ENCODE results near the gene DYNLT1.

The DYNLT1 gene

DNA sequence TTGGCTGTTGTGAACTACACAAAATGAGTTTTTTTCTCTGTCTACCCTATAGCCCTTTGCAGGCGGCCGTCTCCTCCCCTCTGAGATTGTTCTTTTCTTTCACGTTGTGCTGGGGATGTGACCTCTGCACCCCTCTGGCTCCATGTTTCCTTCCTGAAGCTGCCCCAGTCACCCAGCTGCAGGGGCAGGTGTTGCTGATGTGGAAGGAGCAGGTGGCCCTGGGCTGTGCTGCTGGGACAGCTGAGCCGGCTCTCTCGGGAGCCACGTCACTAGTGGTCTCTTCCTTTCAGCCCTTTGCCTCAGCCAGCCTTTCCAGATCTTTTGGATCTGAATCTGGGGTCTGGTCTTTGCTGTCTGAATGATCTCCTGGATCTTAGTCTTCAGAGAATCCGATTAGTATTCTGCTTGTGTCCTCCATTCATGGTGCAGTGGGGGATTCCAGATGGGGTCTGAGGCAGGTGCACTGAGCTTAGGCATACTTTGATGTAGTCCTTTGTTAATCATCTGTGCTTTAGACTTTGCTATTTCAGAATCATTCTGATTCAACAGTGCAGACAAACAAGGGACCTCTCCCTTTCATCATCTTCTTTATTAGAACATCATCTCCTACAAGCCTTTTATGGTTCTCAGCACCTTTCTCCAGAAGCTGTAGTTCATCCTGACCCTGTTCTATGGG lies 53.3 kb downstream of the DYNLT1 start:
- DNase-seq (ENCODE audit: extremely low spot score): no peak
- ChIA-PET CTCF (interaction anchor here (1.0 kb wide), 1 partner anchor 24 kb away, joined by 3 read pairs; no protein-coding TSS in a partner anchor), POLR2A (no interaction called here)
- TF ChIP-seq, protein P1, sequence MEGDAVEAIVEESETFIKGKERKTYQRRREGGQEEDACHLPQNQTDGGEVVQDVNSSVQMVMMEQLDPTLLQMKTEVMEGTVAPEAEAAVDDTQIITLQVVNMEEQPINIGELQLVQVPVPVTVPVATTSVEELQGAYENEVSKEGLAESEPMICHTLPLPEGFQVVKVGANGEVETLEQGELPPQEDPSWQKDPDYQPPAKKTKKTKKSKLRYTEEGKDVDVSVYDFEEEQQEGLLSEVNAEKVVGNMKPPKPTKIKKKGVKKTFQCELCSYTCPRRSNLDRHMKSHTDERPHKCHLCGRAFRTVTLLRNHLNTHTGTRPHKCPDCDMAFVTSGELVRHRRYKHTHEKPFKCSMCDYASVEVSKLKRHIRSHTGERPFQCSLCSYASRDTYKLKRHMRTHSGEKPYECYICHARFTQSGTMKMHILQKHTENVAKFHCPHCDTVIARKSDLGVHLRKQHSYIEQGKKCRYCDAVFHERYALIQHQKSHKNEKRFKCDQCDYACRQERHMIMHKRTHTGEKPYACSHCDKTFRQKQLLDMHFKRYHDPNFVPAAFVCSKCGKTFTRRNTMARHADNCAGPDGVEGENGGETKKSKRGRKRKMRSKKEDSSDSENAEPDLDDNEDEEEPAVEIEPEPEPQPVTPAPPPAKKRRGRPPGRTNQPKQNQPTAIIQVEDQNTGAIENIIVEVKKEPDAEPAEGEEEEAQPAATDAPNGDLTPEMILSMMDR (IDR thresholded peaks at IDR 0.05; ENCODE audit: control extremely low read depth, extremely low read depth, low read depth, missing control alignments): no peak

DNA sequence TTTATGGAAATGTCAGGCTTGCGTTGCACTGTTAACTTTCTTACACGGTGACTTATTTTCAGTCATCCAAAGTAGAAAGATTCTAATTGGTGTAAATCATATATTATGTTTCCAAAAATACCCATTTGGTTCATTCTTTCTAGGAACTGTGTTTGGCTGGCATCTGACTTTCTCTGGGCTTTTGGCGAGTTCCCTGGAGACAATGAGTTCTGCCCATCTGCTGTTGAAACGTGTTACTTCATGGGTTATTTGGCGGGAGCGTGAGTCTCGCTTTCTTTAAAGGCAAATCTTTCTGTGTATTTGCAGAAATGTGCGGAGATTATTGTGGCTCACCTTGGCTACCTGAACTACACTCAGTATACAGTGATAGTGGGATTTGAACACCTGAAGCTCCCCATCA lies 55.2 kb downstream of the DYNLT1 start:
- ChIA-PET POLR2A (no interaction called here), CTCF (interaction anchor here (1.0 to 1.4 kb wide), 4 partner anchors 8 to 368 kb away, joined by 3 to 5 read pairs (median 4); no protein-coding TSS in a partner anchor)
- TF ChIP-seq, protein P1 (IDR thresholded peaks at IDR 0.05; ENCODE audit: control extremely low read depth, extremely low read depth, low read depth, missing control alignments): no peak
- no peak for DNase-seq (ENCODE audit: extremely low spot score)

DNA sequence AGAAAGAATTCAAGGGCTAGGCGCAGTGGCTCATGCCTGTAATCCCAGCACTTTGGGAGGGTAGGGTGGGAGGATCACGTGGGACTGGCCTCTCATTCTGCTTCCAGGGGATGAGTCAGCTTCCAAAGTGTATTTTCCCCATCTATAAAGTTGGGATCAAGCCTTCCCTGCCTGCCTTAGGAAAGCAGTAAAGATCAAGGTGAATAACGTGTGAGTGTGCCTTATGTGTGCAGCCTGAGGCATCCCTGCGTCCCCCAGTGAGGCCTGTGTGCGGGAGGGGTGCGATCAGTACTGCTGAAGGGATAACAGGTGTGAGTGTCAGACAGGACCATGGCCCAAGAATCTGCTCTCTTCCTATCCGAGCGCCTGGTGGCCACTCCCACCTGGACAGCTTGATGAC lies 57.9 kb downstream of the DYNLT1 start:
- DNase-seq (ENCODE audit: extremely low spot score): no peak
- TF ChIP-seq, protein P1 (IDR thresholded peaks at IDR 0.05; ENCODE audit: control extremely low read depth, extremely low read depth, low read depth, missing control alignments): no peak
- POLR2A ChIA-PET: no interaction called here
- CTCF ChIA-PET: interaction anchor here (0.6 kb wide), 1 partner anchor 366 kb away, joined by 3 read pairs; no protein-coding TSS in a partner anchor
